HG03095 (cell line): ENCODE data around the gene TMEM131L.
"Not testable (repeated sequence)": the region's sequence is repeated elsewhere in the genome, so short reads cannot be mapped to it uniquely, and the experiment has no call there.

Source experiments
- ATAC-seq: cut with Tn5 transposase; IDR thresholded peaks from one replicate; pipeline ENCODE4 v1.9.1; 2021; ENCODE audit warnings: moderate library complexity; ENCODE audit not compliant: unreplicated experiment

The TMEM131L gene

DNA sequence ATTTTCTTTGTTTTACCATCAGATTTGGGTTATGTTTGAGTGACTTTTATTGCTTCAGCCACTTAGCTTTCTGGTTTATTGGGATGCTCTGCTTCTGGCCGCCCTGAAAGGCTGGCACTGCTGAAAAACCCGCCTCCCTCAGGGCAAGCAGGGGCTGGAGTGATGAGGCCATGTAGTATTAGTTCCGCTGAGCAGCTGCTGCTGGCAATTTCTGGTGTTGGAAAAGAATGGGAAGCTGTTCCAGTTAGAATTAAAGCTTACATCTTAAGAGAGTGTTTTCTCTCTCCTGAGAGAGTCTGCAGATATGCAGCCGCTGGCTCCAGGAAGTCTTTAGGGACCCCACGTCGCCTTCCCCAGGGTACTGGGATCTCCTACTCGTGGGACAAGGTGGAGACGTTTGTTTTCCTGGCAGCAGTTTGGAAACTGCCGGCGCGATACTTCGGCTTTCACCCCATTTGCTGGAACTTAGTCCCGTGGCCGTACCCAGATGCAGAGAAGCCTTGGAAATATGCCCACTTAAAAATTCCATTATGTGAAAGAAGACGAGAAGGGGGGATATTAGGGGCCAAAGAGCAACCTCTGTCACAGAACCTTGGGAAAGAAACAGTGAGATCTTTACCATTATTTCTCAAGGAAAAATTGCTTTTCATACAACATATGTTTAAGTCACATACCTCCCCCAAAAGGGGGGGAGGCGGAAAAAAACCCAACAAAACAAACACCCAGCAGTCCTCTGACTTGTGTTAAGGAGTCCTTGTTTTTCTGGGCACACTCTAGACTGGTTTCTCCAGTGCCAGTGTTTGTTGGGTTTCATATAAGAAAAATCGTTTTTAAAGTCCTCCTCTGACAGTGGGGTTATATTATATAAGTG, 72.6 kb downstream of the TMEM131L start:
- no peak for ATAC-seq

DNA sequence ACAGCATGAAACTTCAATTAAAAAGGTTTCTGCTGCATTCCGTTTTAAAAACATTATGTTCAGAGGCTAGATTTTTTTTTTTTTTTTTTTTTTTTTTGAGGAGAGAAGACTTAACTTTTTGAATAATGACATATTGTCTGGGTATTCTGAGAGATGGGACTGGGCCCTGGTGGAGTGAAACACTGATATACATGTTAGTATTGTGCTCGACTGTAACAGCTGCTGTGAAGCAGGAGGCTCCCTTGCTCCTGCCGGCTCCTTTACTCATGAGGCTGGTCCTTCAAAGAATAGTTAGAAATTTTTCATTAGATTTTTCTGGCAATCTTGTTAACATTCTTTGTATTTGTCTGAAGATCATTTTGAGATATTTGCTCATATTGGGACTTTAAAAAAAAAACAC, 73.3 kb downstream of the TMEM131L start:
- no peak for ATAC-seq

DNA sequence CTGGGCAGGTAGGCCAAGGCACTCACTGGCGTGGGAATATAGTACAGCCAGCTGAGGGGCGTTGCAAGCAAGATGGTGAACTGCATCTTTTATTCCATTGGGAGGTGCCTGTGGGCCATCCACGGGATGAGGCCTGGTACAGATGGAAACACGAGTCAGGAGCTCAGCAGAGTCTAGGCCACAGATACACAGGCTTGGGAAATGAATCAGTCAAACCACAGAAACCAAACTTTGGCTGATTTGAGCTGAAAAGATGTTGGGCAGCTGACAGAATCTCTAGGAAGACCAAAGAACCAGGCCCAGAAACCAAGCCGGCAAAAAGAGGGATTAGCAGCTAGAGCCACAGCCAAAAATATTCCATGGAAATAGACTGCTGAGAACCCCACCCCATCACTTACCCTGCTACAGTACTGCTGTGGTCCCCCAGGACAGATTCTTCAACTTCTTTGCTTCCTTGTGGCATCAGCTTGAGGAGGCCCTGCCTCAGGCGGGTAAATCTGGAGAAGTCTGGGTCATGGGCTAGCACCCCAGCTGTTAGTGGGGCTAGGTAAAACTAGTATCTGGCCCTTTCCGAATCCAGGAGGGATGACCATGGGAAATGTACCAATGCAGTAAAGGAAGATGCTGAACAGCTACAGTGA, 75.4 kb downstream of the TMEM131L start:
- ATAC-seq = peak; percentile 45

DNA sequence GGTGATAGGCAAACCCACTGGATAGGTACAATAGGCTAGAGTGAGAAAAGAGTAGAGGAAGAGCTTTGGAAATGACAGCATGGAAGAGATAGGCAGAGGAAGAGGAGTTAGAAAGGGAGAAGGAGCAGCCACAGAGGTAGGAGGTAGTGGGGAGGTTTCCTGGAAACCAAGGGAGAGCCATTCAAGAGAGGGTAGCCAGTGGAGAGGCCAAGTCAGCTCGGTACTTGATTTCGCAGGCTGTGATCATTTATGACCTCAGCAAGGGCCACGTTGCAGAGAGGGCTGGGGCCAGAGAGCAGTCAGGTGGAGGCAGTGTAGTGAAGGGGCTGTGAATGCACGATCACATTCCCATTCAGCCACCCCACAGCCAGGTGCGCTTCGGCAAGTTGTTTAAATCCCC, 76.0 kb downstream of the TMEM131L start:
- no peak for ATAC-seq

DNA sequence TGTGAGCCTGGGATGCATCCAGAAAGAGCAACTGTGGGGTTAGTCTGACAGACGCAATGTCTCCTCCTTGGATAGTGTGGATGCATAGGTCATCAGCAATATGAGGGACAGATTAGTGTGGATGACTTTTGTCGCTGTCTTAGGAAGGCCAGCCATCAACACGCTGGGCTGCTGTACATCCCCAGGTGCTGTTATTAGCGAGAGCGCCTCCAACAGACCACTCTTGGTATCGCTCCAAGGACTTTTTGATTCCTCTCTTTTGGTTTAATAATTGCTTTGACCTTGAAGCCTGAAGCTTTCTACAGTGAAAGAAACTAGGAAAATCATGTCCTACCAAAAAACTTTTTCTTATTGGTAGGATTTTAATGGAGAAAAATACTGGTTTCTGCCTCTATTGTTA, 76.7 kb downstream of the TMEM131L start:
- ATAC-seq = no peak

DNA sequence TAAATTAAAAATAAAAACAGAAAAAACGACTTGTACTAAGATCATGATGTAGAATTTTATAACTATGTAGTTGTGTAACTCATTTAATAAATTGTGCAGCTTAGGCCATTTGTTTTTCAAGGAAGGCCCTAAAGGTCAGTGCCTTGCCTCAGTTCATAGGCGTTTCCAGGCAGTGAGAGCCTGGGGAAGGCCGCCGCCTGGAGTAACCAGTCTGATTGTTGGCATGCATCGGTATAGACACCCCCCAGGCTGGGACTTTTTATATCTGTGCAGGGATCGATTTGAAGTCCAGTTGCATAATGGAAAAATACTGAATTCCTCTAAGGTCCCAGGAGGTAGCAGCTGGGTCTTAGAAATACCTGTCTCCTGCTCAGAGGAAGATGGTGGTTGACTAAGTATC, 77.2 kb downstream of the TMEM131L start:
- no peak for ATAC-seq

DNA sequence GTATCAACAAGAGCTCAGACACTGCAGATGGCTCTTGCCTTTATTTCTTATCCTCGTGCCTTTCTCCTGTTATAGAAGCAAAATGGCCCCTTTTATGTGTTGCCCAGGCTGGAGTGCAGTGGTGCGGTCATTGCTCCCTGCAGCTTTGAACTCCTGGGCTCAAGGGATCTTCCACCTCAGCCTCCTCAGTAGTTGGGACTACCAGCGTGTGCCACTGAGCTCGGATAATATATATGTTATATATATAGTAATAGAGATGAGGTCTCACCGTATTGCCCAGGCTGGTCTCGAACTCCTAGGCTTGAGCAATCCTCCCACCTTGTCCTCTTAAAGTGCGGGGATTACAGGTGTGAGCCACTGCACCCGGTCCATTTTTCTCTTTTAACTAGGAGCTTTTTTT, 79.7 kb downstream of the TMEM131L start:
- no peak for ATAC-seq

DNA sequence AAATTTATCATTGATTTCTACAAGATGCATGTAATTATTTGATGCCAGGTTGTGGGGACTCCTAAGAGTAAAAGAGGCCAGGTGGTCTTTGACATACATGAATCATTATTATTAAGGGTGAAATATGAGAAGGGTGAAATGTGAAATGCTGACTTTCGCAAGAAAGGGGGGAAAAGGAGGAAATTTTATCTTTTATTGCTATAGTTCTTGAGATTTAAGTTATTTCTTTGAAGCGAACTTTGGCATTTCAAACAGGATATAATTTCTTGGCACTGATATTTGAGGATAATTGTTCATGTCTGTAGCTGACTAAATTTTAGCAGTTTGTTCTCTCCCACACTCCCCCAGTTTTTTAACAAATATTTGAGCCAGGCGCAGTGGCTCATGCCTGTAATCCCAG, 80.1 kb downstream of the TMEM131L start:
- ATAC-seq = no peak

DNA sequence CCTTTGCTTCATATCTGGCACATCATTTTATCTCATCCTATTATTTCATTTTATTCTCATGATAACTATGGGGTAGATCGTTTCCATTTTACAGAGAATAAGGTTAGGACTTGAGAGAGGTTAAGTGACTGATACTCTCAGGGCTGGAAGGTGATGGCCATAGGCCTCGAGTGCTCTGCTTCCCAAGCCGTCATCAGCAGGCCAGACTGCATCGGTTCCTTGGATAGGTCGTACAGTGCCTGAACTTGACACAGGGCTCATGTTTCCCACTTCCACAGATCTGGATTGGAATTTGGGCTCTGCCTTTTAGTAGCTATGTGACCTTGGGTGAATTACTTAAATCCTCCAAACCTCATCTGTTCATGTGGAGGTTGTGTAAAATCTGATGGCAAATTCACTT, 81.4 kb downstream of the TMEM131L start:
- ATAC-seq = no peak

DNA sequence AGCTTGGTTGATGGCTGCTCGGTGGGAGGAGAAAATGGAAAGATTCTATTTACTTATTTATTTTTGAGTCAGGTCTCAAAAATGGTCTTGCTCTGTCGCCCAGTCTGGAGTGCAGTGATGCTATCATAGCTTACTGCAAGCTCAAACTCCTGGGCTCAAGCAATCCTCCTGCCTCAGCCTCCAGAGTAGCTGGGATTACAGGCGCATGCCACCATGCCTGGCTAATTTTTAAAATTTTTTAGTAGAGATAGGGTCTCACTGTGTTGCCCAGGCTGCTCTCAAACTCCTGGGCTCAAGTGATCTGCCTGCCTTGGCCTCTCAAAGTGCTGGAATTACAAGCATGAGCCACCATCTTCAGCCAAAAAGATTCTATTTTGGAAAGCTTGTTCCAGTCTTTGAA, 82.7 kb downstream of the TMEM131L start:
- not testable (repeated sequence) for ATAC-seq

DNA sequence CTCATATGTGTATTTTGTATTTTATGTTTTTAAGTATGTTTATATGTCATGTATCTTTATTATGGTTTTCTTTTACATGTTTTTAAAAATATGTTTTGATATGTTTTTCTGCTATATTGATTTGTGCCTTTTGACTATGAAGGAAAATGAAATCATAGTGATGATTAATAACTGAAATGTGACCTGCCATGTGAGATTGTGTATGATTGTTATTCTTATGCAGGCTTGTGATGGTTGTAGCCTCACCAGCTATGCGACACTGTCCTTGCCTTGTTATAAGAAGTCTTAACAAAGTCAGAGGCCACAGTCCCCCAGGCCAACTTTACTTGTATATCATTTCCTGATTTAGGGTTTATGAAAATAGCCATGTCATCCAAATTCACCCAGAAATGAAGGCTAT, 83.2 kb downstream of the TMEM131L start:
- ATAC-seq = no peak

DNA sequence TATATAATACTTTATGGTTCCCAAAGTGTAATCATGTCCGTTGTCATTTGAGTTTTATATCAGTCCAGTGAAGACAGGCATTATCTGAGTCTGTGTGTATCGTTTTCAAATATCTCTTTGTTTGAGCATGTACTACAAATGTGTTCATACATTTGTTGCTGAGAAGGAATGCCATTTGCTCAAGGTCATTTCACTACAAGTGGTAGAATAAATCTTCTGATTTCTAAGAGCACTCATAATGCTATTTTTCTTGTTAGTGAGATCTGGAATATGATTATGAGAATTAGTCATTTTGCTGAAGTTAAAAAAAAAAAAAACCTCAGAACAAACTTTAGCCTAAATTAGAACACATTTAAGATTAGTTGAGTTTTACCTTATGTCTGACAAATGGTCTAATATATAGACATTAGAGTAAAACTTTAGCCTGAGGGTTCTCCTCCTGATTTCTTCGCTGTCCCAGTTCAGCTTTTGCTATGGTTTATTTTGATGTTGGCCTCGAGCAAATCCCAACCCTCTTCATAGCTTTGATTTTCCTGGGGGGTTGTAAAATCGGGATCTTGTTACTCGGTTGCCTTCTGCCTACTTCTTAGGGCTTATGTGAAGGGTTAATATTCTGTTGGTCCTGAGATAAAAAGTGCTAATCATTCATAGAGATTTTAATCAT, 87.1 kb downstream of the TMEM131L start:
- no peak for ATAC-seq

DNA sequence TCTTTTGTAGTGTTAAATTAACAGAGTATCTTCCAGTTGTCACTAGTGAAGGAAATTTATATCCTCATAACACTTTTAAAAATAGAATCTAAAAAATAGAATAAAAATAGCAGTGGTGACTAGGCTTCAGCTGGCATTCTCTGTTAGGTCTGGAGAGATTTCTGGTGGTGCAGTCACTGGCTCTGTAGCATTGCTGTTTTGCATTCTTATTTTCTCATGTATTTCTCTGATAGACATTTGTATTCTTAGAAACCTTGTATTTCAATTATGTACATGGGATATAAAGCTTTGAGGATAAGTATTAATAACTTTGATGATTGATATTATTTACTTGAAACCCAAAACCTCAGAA, 87.6 kb downstream of the TMEM131L start:
- ATAC-seq = no peak

DNA sequence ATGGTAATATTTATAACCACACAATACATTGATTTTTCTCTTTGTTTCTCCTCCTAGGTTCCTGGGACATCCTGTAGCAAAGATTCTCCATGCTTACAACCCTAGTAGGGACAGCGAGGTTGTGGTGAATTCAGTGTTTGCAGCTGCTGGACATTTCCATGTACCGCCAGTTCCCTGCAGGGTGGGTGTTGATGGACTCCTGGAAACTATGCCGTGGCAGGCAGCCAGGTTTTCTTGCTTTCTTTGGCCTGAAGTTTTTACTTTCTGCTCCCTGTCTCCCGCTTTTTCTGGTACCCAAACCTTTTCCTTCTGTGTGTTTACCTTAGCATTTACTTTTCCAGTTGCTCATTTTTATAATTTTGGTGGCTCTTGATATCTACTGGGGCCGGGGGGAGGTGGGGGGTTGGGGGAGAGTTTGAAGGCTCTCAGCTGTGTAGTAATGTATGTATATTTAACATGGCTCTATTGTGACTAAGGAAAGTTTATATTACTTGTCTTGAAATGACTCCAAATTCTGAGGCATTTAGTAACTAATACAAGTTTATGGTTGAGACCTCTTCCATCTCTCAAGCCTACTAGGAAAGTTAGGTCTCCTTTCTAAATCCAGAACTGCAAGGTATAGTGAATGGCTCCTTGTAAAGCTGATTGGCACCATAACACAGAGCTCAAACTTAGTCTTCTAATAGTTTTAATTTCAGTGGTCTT, 89.7 kb downstream of the TMEM131L start:
- ATAC-seq = no peak

DNA sequence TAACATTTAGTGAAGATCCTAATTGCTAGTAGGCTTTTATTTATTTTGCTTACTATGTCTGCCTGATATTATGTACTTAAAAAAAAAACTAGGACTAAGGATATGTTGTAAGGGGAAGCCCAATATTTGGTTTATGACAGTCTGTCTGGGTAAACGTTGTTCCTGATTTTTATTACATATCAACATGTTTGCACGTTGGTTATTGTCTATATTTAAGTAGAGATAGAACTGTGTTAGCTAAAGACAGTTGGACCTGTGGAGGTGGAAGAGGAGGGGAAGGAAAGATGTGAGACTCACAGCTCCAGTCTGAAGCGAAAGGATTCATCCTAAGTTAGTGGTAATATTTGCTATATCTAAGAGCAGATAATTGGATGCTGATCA, 90.3 kb downstream of the TMEM131L start:
- ATAC-seq = no peak

DNA sequence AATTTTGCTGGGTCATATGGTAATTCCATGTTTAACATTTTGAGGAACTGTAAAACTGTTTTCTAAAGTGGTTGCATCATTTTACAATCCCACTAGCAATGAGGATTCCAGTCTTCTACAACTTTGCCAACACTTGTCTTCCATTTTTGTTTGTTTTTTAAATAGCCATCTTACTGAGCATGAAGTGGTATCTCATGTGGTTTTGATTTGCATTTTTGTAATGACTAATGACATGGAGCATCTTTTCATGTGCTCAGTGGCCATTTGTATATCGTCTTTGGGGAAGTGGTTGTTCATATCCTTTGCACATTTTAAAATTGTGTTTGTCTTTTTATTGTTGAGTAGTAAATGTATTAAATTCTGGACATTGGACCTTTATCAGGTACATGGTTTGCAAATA, 94.7 kb downstream of the TMEM131L start:
- no peak for ATAC-seq

DNA sequence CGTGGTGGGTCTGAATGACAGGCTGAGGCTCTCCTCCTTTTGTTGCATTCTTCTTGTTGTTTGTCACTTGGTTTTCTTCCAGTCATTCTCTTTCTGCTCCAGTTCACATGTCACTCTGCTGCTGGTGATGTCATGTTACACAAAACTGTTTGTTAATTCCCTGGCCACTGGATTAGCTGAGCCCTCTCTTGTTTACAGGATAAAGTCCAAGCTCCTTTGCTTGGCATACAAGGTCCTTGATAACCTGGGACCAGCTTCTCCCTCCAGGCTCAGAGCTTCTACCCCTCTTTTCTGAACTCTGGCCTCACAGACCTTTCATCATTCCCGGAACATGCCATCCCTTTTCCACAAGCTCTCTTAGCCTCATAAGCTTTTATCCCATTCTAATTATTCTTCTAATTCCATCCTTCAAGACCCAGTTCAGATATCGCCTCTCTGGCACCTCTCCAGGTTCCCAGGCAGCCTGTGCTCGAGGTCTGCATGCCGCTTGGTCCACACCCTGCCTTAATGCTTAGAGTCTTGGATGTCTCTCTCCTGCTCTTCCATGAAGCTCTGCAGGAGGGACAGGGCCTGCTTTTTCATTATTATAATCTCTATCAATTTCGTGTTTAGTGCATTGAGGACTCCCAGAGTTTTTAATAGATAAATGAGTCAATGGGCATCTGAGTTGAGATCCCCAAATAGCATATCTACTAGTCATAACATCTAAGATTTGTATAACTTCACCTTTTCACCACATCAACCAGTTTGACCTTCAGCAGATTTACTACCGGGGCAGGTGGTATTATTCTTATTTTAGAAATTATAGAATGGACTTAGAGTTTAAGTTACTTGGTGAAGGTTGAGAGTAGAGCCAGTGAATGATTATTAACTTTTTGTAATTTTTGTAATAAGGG, 98.7 kb downstream of the TMEM131L start:
- ATAC-seq = no peak

DNA sequence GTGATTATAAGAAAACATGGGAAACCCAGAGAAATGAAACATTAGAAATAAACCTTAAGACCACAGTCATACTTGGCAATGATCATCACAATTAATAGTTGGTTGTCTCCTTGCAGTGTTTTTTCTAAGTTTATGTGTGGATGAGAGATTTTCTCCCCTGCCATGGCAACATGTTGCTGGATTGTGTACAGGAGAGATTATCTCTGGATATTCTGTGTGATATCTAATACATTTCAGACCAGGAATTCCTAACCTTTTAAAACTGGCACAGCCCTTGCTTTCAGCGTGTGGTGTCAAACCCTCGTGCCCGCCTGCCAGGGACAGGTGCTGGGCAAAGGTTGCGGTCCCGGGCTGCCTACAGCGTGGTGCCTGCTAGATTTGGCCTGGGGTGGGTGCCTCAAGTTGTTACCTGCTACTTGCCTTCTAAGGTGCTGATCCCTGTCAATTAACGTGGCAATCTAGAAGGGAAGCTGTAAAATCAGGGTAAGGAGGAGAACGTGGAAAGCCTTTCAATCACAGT, 100.5 kb downstream of the TMEM131L start:
- no peak for ATAC-seq

DNA sequence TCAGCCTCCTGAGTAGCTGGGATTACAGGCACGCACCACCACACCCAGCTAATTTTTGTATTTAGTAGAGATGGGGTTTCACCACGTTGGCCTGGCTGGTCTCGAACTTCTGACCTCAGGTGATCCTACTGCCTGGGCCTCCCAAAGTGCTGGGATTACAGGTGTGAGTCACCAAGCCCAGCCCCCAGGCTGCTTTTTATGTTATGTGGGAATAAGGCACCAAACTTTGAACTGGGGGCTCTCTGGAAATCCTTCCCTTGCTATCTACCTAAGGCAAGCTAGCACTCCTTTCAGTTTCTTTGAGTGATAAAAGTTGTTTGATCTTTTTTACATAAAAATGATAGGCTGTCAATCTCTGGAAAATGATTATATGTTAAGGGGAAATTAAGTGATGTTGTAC, 101.5 kb downstream of the TMEM131L start:
- ATAC-seq = not testable (repeated sequence)

DNA sequence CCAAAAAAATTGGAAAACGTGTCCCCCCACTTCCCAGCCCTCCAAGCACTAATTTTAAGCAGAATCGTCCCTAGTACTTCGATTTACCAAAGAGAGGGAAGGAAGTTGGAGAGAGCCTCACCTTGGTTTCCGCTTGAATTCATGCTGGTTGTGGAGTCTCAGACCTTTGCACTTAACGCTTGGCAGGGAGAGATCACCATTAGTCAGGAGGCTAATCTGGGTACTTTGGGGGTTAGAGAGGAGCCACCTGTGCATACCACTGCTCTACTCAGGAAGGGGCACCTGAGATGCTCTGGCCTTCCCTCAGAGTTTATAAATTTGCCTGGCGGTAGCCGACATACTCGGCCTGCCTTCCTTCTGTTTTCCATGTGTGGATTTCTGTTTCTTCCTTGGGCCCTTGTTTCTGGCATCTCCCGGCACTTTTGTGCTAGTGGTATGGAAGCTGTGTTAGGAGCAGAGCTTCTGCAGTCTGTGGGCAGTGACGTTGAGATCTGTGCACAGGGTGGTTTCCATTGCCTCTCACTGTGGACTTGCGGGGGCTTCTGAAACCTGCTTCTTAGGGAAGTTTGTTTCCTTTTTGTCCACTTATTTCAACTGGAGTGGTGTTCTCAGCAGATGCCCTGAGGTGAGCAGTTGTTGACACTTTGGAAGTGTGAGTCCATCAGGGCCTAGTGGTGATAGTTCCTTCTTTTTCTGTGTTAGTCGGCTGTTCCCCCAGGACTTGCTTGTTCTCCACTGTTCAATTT, 104.2 kb downstream of the TMEM131L start:
- peak; percentile 44 for ATAC-seq
